ENCODE measurements around the gene PIM3. TPM values are rescaled to one million over a fixed set of nuclear protein-coding genes. Genes with fewer than 3 reads are reported as not detected.

The PIM3 gene
- polyA plus RNA-seq, 1 of the 3 experiments (the other 2 are of a cell fraction), result 15.3 TPM

DNA sequence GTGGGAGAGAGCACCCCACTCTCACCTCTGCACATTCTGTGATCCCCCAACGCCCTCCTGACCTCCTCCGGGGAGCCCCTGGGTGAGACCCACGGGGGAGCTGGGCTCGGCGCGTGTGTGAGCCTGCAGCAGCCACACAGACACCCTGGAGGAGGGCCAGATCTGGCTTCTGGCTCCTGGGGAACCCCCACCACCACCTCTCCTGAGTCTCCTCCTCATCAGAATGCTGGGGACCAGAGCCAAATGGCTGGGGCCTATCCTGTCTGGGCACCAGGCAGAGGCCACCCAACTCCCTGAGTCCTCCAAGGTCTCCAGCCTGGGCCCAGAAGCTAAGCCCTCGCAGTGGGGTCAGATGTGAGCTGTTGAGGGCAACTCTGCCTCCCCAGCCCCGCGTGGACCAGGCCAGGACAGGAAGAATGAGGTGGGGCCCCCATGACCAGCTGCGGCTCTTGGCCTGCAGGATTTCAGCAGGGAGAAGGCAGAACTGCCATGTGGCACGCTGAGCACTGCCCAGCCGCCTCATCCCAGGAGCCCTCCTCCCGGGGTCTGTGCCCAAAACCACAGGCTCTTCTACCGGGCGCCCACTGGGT, 5.5 kb upstream of the PIM3 start:
- ChIA-PET POLR2A (no interaction called here), CTCF (interaction anchor here (1.3 to 1.4 kb wide), 3 partner anchors 12 to 235 kb away, joined by 3 read pairs; no protein-coding TSS in a partner anchor)
- no peaks in the 10 kb centered on the region for H3K36me3 ChIP-seq (replicated peaks in 1 of 2; ENCODE audit: control insufficient read depth in 1 of 2, insufficient read depth in 2 of 2, low read length in 1 of 2)
- WGBS (ENCODE audit: low lambda C conversion rate), result 88% methylated on average over 13 of the region's 15 CpGs
- H3F3A ChIP-seq (replicated peaks; ENCODE audit: insufficient read depth), result no peaks in the 10 kb centered on the region
- H3K27me3 ChIP-seq (ENCODE audit: insufficient read depth), result no peaks in the 10 kb centered on the region
- TF ChIP-seq CHD2 (IDR thresholded peaks at IDR 0.05; ENCODE audit: low read length, partially characterized antibody), result no peak
- no peak for TF ChIP-seq GATA2 (CRISPR knock-in tag; IDR thresholded peaks at IDR 0.05)
- H2AFZ ChIP-seq (ENCODE audit: low read depth), result no peak overlapping the region
- peaks cover 18 to 47% of the 10 kb centered on the region in 2 experiments; a peak in 3 of 4 replicates for H3K4me1 ChIP-seq (ENCODE audit: control insufficient read depth in 1 of 2, insufficient read depth in 2 of 2, low read depth in 1 of 2, low read length in 1 of 2)
- peak overlapping the region in 1 of 2 experiments; percentile 69; a peak in 2 of 4 replicates for H3K27ac ChIP-seq (ENCODE audit: low read depth in 2 of 2, low read length in 1 of 2)
- H3K9me3 ChIP-seq, result no peaks in the 10 kb centered on the region
- H3K79me2 ChIP-seq (ENCODE audit: insufficient read depth), result no peaks in the 10 kb centered on the region
- H4K20me1 ChIP-seq (ENCODE audit: insufficient read depth), result no peaks in the 10 kb centered on the region
- H3K9ac ChIP-seq, result no peak overlapping the region
- no peaks in the 10 kb centered on the region for H3K9me2 ChIP-seq
- DNase-seq, result no peak
- H3K4me3 ChIP-seq (ENCODE audit: low read depth in 2 of 2, low read length in 1 of 2), result no peak overlapping the region
- H3K4me2 ChIP-seq, result no peak overlapping the region

DNA sequence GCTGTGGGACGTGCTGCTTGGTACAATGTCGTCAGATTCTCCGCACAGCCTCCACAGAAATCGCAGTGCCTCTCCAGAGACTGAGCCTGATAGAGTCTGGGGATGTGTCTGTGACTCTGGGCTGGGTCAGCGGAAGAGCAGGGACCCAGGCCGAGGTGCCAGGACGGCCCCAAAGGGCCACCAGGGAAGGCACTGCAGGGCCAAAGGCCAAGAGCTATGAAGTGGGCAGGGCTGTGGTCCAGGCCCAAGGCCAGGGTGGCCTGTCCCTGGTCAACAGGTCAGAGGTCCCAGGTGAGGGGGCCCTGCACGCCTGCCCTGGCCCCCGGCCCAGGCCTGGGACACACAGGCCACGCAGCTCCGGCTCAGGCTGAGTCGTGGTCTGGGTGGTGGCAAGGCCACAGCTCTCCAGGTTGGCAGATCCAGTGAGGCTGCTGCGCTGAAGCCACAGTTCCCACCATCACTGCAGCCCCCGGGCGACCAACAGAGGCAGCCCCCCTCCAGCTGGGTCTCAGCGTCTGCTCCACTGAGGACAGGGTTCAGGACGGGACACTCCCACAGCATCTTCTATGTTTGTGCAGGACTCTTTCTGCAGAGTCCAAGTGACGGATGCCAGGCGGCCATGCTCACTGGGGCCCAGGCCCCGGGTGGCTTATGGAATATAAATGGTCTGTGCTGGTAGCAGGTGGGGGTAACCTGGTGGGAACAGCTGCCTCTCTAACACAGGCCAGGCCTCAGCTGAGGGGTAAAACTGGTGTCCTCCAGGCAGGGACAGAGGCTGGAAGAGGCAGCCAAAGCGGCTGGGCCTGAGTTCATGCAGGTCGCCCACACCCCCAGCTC, 4.8 kb upstream of the PIM3 start:
- CTCF ChIA-PET, result interaction anchor here (1.3 to 1.4 kb wide), 2 partner anchors 13 to 235 kb away, joined by 3 read pairs; no protein-coding TSS in a partner anchor

More for the DNA sequence above, 4.8 kb upstream of the PIM3 start:
- no peaks in the 10 kb centered on the region for H3K27me3 ChIP-seq (ENCODE audit: insufficient read depth)
- H3K9ac ChIP-seq, result no peak overlapping the region
- H3K79me2 ChIP-seq (ENCODE audit: insufficient read depth), result no peaks in the 10 kb centered on the region
- no peaks in the 10 kb centered on the region for H3K36me3 ChIP-seq (replicated peaks in 1 of 2; ENCODE audit: control insufficient read depth in 1 of 2, insufficient read depth in 2 of 2, low read length in 1 of 2)
- H4K20me1 ChIP-seq (ENCODE audit: insufficient read depth), result no peaks in the 10 kb centered on the region
- TF ChIP-seq NFIC (IDR thresholded peaks at IDR 0.05; ENCODE audit: borderline replicate concordance) (no peak), POLR2AphosphoS5 (IDR thresholded peaks at IDR 0.05; ENCODE audit: low read depth, low read length) (no peak), EP300 (IDR thresholded peaks at IDR 0.05; ENCODE audit: borderline replicate concordance in 1 of 2, low read depth in 1 of 2, low read length in 1 of 2) (no peak), SMC3 (IDR thresholded peaks at IDR 0.05; ENCODE audit: low read depth, low read length) (no peak), GABPA (IDR thresholded peaks at IDR 0.05; ENCODE audit: low read depth) (no peak), SIN3A (IDR thresholded peaks at IDR 0.05; ENCODE audit: borderline replicate concordance, low read depth, low read length) (no peak), RFX5 (IDR thresholded peaks at IDR 0.05; ENCODE audit: low read length) (no peak), MXI1 (IDR thresholded peaks at IDR 0.05; ENCODE audit: low read depth, low read length) (no peak), CHD2 (IDR thresholded peaks at IDR 0.05; ENCODE audit: low read length, partially characterized antibody) (no peak), FOXJ3 (CRISPR knock-in tag; IDR thresholded peaks at IDR 0.05) (no peak), TAF1 (IDR thresholded peaks at IDR 0.05; ENCODE audit: borderline replicate concordance, low read depth, low read length) (no peak), MEF2A (IDR thresholded peaks at IDR 0.05; ENCODE audit: borderline replicate concordance, low read depth) (no peak), EZH2phosphoT487 (IDR thresholded peaks at IDR 0.05; ENCODE audit: borderline replicate concordance, low read depth) (no peak)
- TF ChIP-seq, protein P1, sequence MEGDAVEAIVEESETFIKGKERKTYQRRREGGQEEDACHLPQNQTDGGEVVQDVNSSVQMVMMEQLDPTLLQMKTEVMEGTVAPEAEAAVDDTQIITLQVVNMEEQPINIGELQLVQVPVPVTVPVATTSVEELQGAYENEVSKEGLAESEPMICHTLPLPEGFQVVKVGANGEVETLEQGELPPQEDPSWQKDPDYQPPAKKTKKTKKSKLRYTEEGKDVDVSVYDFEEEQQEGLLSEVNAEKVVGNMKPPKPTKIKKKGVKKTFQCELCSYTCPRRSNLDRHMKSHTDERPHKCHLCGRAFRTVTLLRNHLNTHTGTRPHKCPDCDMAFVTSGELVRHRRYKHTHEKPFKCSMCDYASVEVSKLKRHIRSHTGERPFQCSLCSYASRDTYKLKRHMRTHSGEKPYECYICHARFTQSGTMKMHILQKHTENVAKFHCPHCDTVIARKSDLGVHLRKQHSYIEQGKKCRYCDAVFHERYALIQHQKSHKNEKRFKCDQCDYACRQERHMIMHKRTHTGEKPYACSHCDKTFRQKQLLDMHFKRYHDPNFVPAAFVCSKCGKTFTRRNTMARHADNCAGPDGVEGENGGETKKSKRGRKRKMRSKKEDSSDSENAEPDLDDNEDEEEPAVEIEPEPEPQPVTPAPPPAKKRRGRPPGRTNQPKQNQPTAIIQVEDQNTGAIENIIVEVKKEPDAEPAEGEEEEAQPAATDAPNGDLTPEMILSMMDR (IDR thresholded peaks at IDR 0.05), result no peak
- TF ChIP-seq, protein P2, sequence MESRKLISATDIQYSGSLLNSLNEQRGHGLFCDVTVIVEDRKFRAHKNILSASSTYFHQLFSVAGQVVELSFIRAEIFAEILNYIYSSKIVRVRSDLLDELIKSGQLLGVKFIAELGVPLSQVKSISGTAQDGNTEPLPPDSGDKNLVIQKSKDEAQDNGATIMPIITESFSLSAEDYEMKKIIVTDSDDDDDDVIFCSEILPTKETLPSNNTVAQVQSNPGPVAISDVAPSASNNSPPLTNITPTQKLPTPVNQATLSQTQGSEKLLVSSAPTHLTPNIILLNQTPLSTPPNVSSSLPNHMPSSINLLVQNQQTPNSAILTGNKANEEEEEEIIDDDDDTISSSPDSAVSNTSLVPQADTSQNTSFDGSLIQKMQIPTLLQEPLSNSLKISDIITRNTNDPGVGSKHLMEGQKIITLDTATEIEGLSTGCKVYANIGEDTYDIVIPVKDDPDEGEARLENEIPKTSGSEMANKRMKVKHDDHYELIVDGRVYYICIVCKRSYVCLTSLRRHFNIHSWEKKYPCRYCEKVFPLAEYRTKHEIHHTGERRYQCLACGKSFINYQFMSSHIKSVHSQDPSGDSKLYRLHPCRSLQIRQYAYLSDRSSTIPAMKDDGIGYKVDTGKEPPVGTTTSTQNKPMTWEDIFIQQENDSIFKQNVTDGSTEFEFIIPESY (IDR thresholded peaks at IDR 0.05; ENCODE audit: borderline replicate concordance, low read depth), result no peak
- no peak overlapping the region for H2AFZ ChIP-seq (ENCODE audit: low read depth)
- peaks cover 18 to 47% of the 10 kb centered on the region in 2 experiments; a peak in 3 of 4 replicates for H3K4me1 ChIP-seq (ENCODE audit: control insufficient read depth in 1 of 2, insufficient read depth in 2 of 2, low read depth in 1 of 2, low read length in 1 of 2)
- no peaks in the 10 kb centered on the region for H3K9me3 ChIP-seq
- no peaks in the 10 kb centered on the region for H3F3A ChIP-seq (replicated peaks; ENCODE audit: insufficient read depth)
- H3K4me3 ChIP-seq (ENCODE audit: low read depth in 2 of 2, low read length in 1 of 2), result no peak overlapping the region
- POLR2A ChIA-PET, result no interaction called here
- DNase-seq, result no peak
- peak overlapping the region in 1 of 2 experiments; percentile 69; a peak in 1 of 4 replicates for H3K27ac ChIP-seq (ENCODE audit: low read depth in 2 of 2, low read length in 1 of 2)
- H3K9me2 ChIP-seq, result no peaks in the 10 kb centered on the region
- whole genome bisulfite sequencing (ENCODE audit: low lambda C conversion rate), result 86% methylated on average over 5 of the region's 22 CpGs
- H3K4me2 ChIP-seq, result no peak overlapping the region
